ENCODE results near the gene AGO3.

The AGO3 gene

GRCh38 chr1:35936838-35937237 lies 5.9 kb downstream of the AGO3 start:
- Histone ChIP-seq H3K4me1 (no peaks in the 10 kb centered on the region), H3K36me3 (no peaks in the 10 kb centered on the region), H3K27me3 (no peaks in the 10 kb centered on the region), H3K9me3 (no peaks in the 10 kb centered on the region), H3K4me3 (ENCODE audit: low read depth, low read length) (no peak overlapping the region)
- no peak for TF ChIP-seq CTCF (IDR thresholded peaks at IDR 0.05; ENCODE audit: low read depth, low read length)
- no peak for DNase-seq

- TF ChIP-seq CTCF (IDR thresholded peaks at IDR 0.05; ENCODE audit: low read depth, low read length) = no peak
- no peaks in the 10 kb centered on the region for H3K36me3 ChIP-seq
- no peaks in the 10 kb centered on the region for H3K27me3 ChIP-seq
- H3K4me3 ChIP-seq (ENCODE audit: low read depth, low read length) = no peak overlapping the region
- H3K9me3 ChIP-seq = no peaks in the 10 kb centered on the region
- no peak for DNase-seq
- H3K4me1 ChIP-seq = no peaks in the 10 kb centered on the region
Observed at GRCh38 chr1:35939484-35939883, 8.6 kb downstream of the AGO3 start.

- Histone ChIP-seq H3K9me3 (no peaks in the 10 kb centered on the region), H3K27me3 (no peaks in the 10 kb centered on the region), H3K4me1 (no peaks in the 10 kb centered on the region), H3K36me3 (no peaks in the 10 kb centered on the region), H3K4me3 (ENCODE audit: low read depth, low read length) (no peak overlapping the region)
- no peak for DNase-seq
- no peak for TF ChIP-seq CTCF (IDR thresholded peaks at IDR 0.05; ENCODE audit: low read depth, low read length)
Observed at GRCh38 chr1:35945327-35945726, 14.4 kb downstream of the AGO3 start.

GRCh38 chr1:35947547-35947946 lies 16.6 kb downstream of the AGO3 start:
- H3K27me3 ChIP-seq = no peaks in the 10 kb centered on the region
- no peaks in the 10 kb centered on the region for H3K36me3 ChIP-seq
- H3K4me1 ChIP-seq = no peaks in the 10 kb centered on the region
- TF ChIP-seq CTCF (IDR thresholded peaks at IDR 0.05; ENCODE audit: low read depth, low read length) = no peak
- no peak for DNase-seq
- no peak overlapping the region for H3K4me3 ChIP-seq (ENCODE audit: low read depth, low read length)
- H3K9me3 ChIP-seq = no peaks in the 10 kb centered on the region

GRCh38 chr1:35958558-35958957 lies 27.7 kb downstream of the AGO3 start:
- H3K36me3 ChIP-seq = no peaks in the 10 kb centered on the region
- no peak overlapping the region for H3K4me3 ChIP-seq (ENCODE audit: low read depth, low read length)
- no peak for DNase-seq
- H3K9me3 ChIP-seq = no peaks in the 10 kb centered on the region
- H3K27me3 ChIP-seq = no peaks in the 10 kb centered on the region
- TF ChIP-seq CTCF (IDR thresholded peaks at IDR 0.05; ENCODE audit: low read depth, low read length) = no peak
- H3K4me1 ChIP-seq = no peaks in the 10 kb centered on the region

GRCh38 chr1:35959304-35959703 lies 28.4 kb downstream of the AGO3 start:
- TF ChIP-seq CTCF (IDR thresholded peaks at IDR 0.05; ENCODE audit: low read depth, low read length) = no peak
- Histone ChIP-seq H3K27me3 (no peaks in the 10 kb centered on the region), H3K4me3 (ENCODE audit: low read depth, low read length) (no peak overlapping the region), H3K9me3 (no peaks in the 10 kb centered on the region), H3K4me1 (no peaks in the 10 kb centered on the region), H3K36me3 (no peaks in the 10 kb centered on the region)
- DNase-seq = no peak
